Parathyroid adenoma (tissue), 2 donors: ENCODE data around the gene KLK10.

Experiments
- H2AFZ ChIP-seq: fragments of 300-600 bp; sonication (generic); one replicate; pipeline ENCODE4 v1.7.0; 2017; ENCODE audit warnings: antibody characterized with exemption, mild to moderate bottlenecking
- H3K27ac ChIP-seq: fragments of 300-600 bp; sonication (generic); one replicate; pipeline ENCODE4 v1.7.0; 2017
- H3K27me3 ChIP-seq: fragments of 300-600 bp; sonication (generic); one replicate; pipeline ENCODE4 v1.7.0; 2017; ENCODE audit warnings: low read length; ENCODE audit not compliant: control insufficient read depth, insufficient read depth
- H3K36me3 ChIP-seq: fragments of 300-600 bp; sonication (generic); one replicate; pipeline ENCODE4 v1.7.0; 2017; ENCODE audit warnings: low read length; ENCODE audit not compliant: control insufficient read depth, insufficient read depth
- H3K4me1 ChIP-seq: fragments of 300-600 bp; sonication (generic); one replicate; pipeline ENCODE4 v1.7.0; 2017; ENCODE audit warnings: control low read depth
- H3K4me2 ChIP-seq: fragments of 300-600 bp; sonication (generic); one replicate; pipeline ENCODE4 v1.7.0; 2017; ENCODE audit warnings: low read length
- H3K4me3 ChIP-seq: fragments of 300-600 bp; sonication (generic); one replicate; pipeline ENCODE4 v1.7.0; 2017; ENCODE audit warnings: low read depth, low read length
- H3K79me2 ChIP-seq: fragments of 300-600 bp; sonication (generic); one replicate; pipeline ENCODE4 v1.7.0; 2017; ENCODE audit warnings: control low read depth
- H3K9ac ChIP-seq: fragments of 300-600 bp; sonication (generic); one replicate; pipeline ENCODE4 v1.7.0; 2017; ENCODE audit warnings: mild to moderate bottlenecking
- H3K9me3 ChIP-seq: fragments of 300-600 bp; sonication (generic); one replicate; pipeline ENCODE4 v1.7.0; 2017; ENCODE audit warnings: low read length; ENCODE audit not compliant: control insufficient read depth
- CTCF ChIP-seq: fragments of 300-600 bp; sonication (generic); IDR thresholded peaks from one replicate; pipeline ENCODE4 v1.7.0; 2017; ENCODE audit warnings: antibody characterized with exemption, mild to moderate bottlenecking
- donor health status: primary hyperparathyroidism.

Gene KLK10

DNA sequence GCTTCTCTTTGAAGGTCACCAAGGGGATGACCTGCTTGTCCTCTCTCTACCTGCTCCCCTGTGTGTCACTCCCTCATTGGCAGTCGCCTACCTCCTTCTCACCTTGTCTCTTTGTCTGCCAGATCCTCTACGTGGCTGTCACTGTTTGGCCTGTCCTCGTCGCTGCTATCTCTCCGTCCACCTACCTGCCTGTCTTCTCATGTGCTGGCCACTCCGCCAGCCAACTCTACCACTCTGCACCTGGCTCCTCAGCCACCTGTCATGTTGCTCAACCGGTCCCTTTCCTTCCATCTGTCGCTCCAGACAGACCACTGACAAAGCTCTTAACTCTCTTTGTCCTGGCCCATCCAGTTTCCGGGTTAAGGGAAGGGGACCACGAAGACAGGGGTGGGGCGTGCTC lies 15.2 kb upstream of the KLK10 start, which contains the start of gene KLK12:
Gene KLK12, minus strand, starts transcription at position 299 of the 400 bp plus-strand sequence. CDS start 381 bp downstream, outside the sequence.
- no peak within 1 kb of the TSS for H3K4me2 ChIP-seq
- no peak for TF ChIP-seq CTCF
- H3K36me3 ChIP-seq, result no peaks in the 10 kb centered on the region
- no peaks in the 10 kb centered on the region for H3K9me3 ChIP-seq
- H3K27ac ChIP-seq, result no peak within 1 kb of the TSS
- no peak within 1 kb of the TSS for H3K4me3 ChIP-seq
- no peaks in the 10 kb centered on the region for H3K4me1 ChIP-seq
- no peak within 1 kb of the TSS for H3K9ac ChIP-seq
- H2AFZ ChIP-seq, result no peak within 1 kb of the TSS
- H3K79me2 ChIP-seq, result no peaks in the 10 kb centered on the region
- H3K27me3 ChIP-seq, result no peaks in the 10 kb centered on the region

DNA sequence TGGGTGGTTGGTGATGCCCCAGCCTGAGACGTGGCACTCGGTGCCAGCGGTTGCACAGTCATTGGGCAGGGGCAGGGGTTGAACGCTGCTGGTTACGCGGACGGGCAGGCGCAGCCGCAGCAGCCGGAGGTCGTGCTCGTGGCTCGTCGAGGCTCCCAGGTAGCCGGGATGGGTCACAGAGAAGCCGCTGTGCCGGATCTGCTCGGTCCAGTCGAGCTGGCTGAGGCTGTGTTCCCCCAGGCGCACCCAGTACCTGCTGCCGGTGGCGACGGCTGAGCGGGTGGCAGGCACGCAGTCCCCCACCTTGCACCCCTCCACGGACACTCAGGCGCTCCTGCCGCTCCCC lies 12.3 kb upstream of the KLK10 start:
- H3K4me1 ChIP-seq, result no peaks in the 10 kb centered on the region
- no peaks in the 10 kb centered on the region for H3K9me3 ChIP-seq
- no peak overlapping the region for H2AFZ ChIP-seq
- H3K9ac ChIP-seq, result no peak overlapping the region
- no peaks in the 10 kb centered on the region for H3K27me3 ChIP-seq
- H3K79me2 ChIP-seq, result no peaks in the 10 kb centered on the region
- H3K4me2 ChIP-seq, result no peak overlapping the region
- no peak for TF ChIP-seq CTCF
- H3K4me3 ChIP-seq, result no peak overlapping the region
- H3K36me3 ChIP-seq, result no peaks in the 10 kb centered on the region
- H3K27ac ChIP-seq, result no peak overlapping the region

DNA sequence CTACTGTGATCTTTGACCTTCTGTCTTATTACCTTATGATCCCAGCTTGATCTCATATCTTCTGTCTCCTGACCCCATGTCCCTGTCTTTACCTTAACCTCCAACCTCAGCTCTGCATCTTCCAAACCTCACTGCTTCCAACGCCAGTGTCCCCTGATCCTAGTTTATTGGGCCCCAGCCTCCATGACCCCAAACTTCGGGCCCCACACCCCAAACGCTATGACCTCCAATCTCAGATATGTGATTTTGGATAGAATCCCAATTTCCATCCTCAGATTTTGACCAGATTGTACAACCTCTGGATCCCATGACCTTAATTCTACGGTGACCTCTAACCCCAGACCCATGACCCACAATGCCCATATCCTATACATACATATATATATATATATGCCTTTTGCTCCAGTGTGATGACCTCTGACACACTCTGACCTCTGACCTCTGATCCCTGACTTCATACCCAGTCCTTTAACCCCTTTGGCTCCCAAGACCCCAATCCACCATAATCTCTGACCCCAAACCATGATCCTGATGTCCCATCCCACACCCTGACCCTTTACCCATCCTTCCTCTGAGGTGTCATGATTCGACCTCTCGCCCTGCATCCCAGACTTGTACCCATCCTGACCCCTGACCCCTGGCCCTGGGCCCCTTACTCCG lies 11.8 kb upstream of the KLK10 start:
- Histone ChIP-seq H3K9me3 (no peaks in the 10 kb centered on the region), H3K4me3 (no peak overlapping the region), H3K4me1 (no peaks in the 10 kb centered on the region), H3K9ac (no peak overlapping the region), H2AFZ (no peak overlapping the region), H3K79me2 (no peaks in the 10 kb centered on the region), H3K36me3 (no peaks in the 10 kb centered on the region), H3K4me2 (no peak overlapping the region), H3K27me3 (no peaks in the 10 kb centered on the region), H3K27ac (no peak overlapping the region)
- no peak for TF ChIP-seq CTCF

- Histone ChIP-seq H2AFZ (no peak overlapping the region), H3K4me1 (no peaks in the 10 kb centered on the region), H3K4me2 (no peak overlapping the region), H3K9me3 (no peaks in the 10 kb centered on the region), H3K36me3 (no peaks in the 10 kb centered on the region), H3K27me3 (no peaks in the 10 kb centered on the region), H3K4me3 (no peak overlapping the region), H3K9ac (no peak overlapping the region), H3K79me2 (no peaks in the 10 kb centered on the region), H3K27ac (no peak overlapping the region)
- no peak for TF ChIP-seq CTCF
Observed at GRCh38 chr19:51030631-51031030, 11.1 kb upstream of the KLK10 start.

- TF ChIP-seq CTCF, result no peak
- no peaks in the 10 kb centered on the region for H3K4me1 ChIP-seq
- H2AFZ ChIP-seq, result no peak overlapping the region
- H3K27me3 ChIP-seq, result no peaks in the 10 kb centered on the region
- no peaks in the 10 kb centered on the region for H3K36me3 ChIP-seq
- no peak overlapping the region for H3K27ac ChIP-seq
- H3K9me3 ChIP-seq, result no peaks in the 10 kb centered on the region
- no peaks in the 10 kb centered on the region for H3K79me2 ChIP-seq
- no peak overlapping the region for H3K4me3 ChIP-seq
- H3K9ac ChIP-seq, result no peak overlapping the region
- H3K4me2 ChIP-seq, result no peak overlapping the region
Observed at GRCh38 chr19:51029718-51030117, 10.2 kb upstream of the KLK10 start.
